ENCODE results near the gene OAS2.

- no peak for TF ChIP-seq CTCF (IDR thresholded peaks at IDR 0.05)
- TF ChIP-seq POLR2A (IDR thresholded peaks at IDR 0.05) = no peak
Measured at GRCh38 chr12:113002155-113002554, 23.8 kb downstream of the OAS2 start.
